IPS DF 6.9 (cell line): ENCODE results near the gene KYAT1.
A peak's percentile ranks its signal among the peaks of the same experiment; 100 is the strongest.

Experiments
- DNase-seq: peaks from one replicate; pipeline ENCODE4 v3.0.0-alpha.2; 2013; ENCODE audit warnings: low read depth, low spot score
- H3K27ac ChIP-seq: one replicate; pipeline ENCODE4 v1.5.1; 2013; ENCODE audit warnings: low read length, control low read depth
- H3K27me3 ChIP-seq: 2 replicates; pipeline ENCODE4 v1.6.1; 2013; ENCODE audit warnings: mild to moderate bottlenecking, low read length; ENCODE audit not compliant: control insufficient read depth, insufficient read depth
- H3K36me3 ChIP-seq: 2 replicates; pipeline ENCODE4 v1.6.1; 2013; ENCODE audit warnings: low read length; ENCODE audit not compliant: control insufficient read depth, insufficient read depth
- H3K4me1 ChIP-seq: 2 replicates; pipeline ENCODE4 v1.6.1; 2013; ENCODE audit warnings: low read length; ENCODE audit not compliant: control insufficient read depth, insufficient read depth
- H3K4me3 ChIP-seq: 2 replicates; pipeline ENCODE4 v1.5.1; 2013; ENCODE audit warnings: mild to moderate bottlenecking, low read length
- H3K9me3 ChIP-seq: 2 replicates; pipeline ENCODE4 v1.6.1; 2013; ENCODE audit warnings: low read length, inconsistent platforms; ENCODE audit not compliant: control insufficient read depth, insufficient read depth
- WGBS: extraction: QIAGEN DNeasy Blood & Tissue Kit; methylation state at CpG from one replicate; pipeline ENCODE4 v1.1.7; 2013; ENCODE audit warnings: mixed read lengths, missing lambda C conversion rate; ENCODE audit not compliant: insufficient read length, insufficient coverage; 5-methylcytosine and 5-hydroxymethylcytosine counted together

KYAT1 gene

DNA sequence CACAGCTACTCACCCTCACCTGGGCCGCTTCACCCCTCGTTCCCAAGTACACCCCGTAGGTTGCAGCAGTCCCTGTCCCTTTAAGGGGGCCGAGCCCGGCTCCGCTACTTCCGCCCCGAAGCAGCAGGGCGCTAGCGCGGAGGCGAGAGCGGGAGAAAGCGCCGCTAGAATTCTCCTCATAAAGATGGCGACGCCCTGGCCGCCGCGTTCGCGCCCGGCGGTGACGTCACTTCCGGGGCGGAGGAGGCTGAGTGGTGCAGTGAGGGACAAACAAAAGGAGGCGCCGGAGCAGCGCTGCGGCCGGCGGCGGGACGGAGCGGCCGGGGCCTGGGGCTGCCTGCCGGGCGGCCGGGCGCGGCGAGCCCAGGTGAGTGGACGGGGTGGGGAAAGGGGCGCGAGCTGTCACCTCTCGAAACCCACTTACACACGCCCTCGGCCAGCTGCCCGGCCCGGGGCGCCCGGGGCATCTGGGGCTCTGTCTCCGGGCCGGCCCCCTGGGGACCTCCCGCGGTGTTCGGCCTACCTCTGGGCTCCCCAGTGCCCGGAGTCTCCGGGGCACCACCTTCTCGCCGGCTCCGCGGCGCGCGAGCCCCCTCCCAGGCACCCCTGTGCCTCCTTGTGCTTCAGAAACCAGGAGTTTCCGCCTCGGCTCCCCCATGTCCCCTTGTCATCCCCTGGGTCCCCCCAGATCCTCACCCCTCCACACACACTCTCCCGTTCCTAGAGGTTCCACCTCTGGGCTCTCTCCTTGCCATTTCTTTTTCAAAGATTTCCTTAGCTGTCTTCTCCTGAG lies at the start of gene KYAT1, which contains the start of gene LRRC8A:
TSS of gene KYAT1 (minus strand) at position 67 of the 793 bp plus-strand sequence. CDS start 36,545 bp downstream, outside the sequence.
TSS of gene LRRC8A (plus strand) at position 250 of the 793 bp plus-strand sequence. CDS start 25,032 bp downstream, outside the sequence.
- WGBS = no CpG with 5 or more reads among the region's 70 CpGs
- Histone ChIP-seq H3K27me3 (no peaks in the 10 kb centered on the region), H3K27ac (no peak within 1 kb of the TSS), H3K36me3 (peaks cover 7% of the 10 kb centered on the region; the same call in 1 of the 2 replicates), H3K9me3 (no peaks in the 10 kb centered on the region), H3K4me3 (peak within 1 kb of the TSS; percentile 62), H3K4me1 (0 out of 2 replicates have a peak, but pooled peaks cover 1% of the 10 kb centered on the region)
- peak; percentile 94 for DNase-seq

DNA sequence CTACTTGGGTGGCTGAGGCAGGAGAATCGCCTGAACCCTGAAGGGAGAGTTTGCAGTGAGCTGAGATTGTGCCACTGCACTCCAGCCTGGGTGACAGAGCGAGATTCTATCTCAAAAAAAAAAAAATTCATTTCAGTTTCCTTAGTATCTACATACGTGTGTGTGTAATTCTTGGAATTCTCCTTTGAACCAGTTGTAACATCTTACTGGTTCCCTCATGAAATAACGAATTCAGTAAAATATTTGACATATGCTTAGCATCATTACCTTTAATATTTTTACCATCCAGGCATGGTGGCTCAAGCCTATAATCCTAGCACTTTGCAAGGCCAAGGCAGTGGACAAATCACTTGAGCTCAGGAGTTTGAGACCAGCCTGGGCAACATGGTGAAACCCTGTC lies 47.8 kb upstream of the KYAT1 start:
- H3K36me3 ChIP-seq = no peaks in the 10 kb centered on the region
- DNase-seq = no peak
- H3K27me3 ChIP-seq = no peaks in the 10 kb centered on the region
- no peaks in the 10 kb centered on the region for H3K4me1 ChIP-seq
- H3K4me3 ChIP-seq = no peak overlapping the region
- H3K9me3 ChIP-seq = no peaks in the 10 kb centered on the region
- H3K27ac ChIP-seq = no peak overlapping the region
- WGBS = no CpG with 5 or more reads among the region's 4 CpGs

DNA sequence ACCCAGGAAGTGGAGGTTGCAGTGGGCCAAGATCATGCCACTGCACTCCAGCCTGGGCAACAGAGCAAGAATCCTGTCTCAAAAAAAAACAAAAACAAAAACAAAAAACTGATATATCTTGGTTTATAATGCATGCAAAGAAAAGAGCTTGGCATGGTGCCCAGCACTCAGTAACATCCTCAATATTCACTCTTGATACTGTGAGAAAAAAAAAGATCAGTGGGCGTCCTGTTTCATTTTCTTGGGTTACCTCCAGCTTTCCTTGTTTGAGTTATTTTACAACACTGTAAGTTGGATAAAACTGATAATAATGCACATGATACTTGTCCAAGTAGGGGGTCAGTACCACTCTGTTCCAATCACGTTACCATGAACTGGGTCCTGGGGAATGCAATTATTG lies 46.9 kb upstream of the KYAT1 start:
- no peaks in the 10 kb centered on the region for H3K36me3 ChIP-seq
- H3K4me3 ChIP-seq = no peak overlapping the region
- no peaks in the 10 kb centered on the region for H3K27me3 ChIP-seq
- WGBS = no CpG with 5 or more reads among the region's 2 CpGs
- H3K9me3 ChIP-seq = no peaks in the 10 kb centered on the region
- no peak for DNase-seq
- no peak overlapping the region for H3K27ac ChIP-seq
- H3K4me1 ChIP-seq = no peaks in the 10 kb centered on the region

DNA sequence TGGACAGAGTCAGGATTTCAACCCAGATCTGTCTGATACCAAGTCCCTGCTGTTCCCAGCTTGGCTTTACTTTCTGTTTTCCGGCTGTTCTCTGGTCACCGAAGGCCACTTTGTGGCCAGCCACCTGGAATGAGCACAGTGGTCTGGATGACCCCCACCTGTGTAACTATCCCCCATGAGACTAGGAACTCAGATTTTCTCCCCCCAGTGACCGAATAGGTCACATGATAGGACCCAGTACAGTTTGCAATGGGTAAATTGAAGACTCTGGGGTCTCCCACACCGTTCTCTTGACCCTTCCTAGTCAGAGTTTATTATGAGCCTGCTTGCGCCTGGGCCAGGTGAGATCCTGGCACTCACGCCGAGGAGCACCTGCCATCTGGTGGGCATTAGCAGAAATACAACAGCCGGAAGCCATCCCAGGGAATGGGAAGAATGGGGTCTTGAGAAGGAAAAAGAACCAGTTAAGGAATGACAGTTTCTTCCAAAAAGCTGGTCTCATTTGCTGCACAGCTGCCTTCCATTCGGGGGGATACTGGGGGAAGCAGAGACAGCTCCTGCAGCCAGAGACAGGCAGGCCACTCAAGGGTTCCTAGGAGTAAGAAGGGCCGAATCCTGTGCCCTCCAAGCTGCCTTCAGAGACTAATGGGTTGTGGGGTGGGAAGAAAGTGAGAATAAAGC lies 46.1 kb upstream of the KYAT1 start:
- no peak overlapping the region for H3K4me3 ChIP-seq
- WGBS = no CpG with 5 or more reads among the region's 10 CpGs
- H3K36me3 ChIP-seq = no peaks in the 10 kb centered on the region
- no peak overlapping the region for H3K27ac ChIP-seq
- DNase-seq = no peak
- no peaks in the 10 kb centered on the region for H3K4me1 ChIP-seq
- H3K9me3 ChIP-seq = no peaks in the 10 kb centered on the region
- no peaks in the 10 kb centered on the region for H3K27me3 ChIP-seq

DNA sequence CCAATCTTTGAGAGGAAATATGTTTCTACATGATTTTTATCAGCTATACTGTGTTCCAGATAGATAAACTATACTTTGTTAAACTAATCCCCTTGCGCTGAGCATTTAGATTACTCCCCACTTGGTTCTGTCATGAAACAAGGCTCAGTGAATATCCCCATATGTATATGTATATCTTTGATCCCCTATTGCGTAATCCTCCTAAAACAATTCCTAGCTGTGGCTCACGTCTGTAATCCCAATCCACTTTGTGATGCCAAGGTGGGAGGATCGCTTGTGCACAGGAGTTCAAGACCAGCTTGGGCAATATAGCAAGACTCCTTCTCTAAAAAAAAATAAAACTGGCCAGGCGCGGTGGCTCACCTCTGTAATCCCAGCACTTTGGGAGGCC lies 41.7 kb upstream of the KYAT1 start:
- Histone ChIP-seq H3K36me3 (no peaks in the 10 kb centered on the region), H3K27me3 (no peaks in the 10 kb centered on the region), H3K9me3 (no peaks in the 10 kb centered on the region), H3K4me3 (no peak overlapping the region), H3K4me1 (0 out of 2 replicates have a peak, but pooled peaks cover 1% of the 10 kb centered on the region), H3K27ac (no peak overlapping the region)
- WGBS = no CpG with 5 or more reads among the region's 6 CpGs
- DNase-seq = no peak

DNA sequence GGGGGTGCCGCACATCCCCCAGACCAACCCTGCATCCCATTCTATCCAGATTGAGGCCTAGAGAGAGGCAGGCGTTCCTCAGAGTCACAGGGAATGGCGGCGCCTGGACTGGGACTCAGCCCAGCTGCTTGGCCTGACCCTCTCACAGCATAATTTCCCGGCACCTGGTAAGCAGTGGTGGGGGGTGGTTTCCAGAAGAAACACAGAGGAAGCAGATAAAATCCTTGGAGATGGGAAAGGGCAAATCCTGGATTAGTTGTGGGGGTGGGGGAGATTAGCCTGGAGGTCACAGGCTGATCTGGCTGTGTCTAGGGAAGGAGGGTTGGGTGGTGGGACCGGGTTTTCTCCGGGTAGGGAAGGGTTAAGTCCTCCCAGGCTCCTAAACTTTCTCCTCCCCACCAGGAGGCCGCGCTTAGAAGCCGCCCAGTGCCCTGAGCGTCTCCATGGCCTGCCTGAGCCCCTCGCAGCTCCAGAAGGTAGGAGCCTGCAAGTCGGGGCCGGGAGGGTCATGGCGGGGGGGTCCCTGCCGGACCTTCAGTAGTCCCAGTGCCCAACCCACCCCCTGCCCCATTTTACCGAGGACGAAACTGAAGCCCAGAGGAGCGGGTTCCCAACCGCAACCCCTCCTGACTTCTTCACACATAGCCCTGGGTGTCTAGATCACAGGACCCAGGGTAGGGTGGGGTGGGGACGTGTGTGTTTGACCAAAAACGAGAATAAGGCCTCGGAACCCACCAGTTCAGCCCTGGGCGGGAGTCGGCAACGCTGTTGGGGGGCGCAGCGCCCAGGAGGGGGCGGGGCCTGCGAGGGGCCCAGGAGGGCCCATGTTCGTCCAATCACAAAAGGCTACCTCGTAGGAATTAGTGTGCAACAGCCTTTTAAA lies 40.4 kb upstream of the KYAT1 start:
- Histone ChIP-seq H3K4me1 (peaks cover 1% of the 10 kb centered on the region; the same call in 1 of the 2 replicates), H3K4me3 (peak overlapping the region; percentile 69; the same call in 1 of the 2 replicates), H3K9me3 (no peaks in the 10 kb centered on the region), H3K36me3 (peaks cover 10% of the 10 kb centered on the region), H3K27me3 (no peaks in the 10 kb centered on the region), H3K27ac (no peak overlapping the region)
- WGBS = no CpG with 5 or more reads among the region's 32 CpGs
- DNase-seq = peak; percentile 74

DNA sequence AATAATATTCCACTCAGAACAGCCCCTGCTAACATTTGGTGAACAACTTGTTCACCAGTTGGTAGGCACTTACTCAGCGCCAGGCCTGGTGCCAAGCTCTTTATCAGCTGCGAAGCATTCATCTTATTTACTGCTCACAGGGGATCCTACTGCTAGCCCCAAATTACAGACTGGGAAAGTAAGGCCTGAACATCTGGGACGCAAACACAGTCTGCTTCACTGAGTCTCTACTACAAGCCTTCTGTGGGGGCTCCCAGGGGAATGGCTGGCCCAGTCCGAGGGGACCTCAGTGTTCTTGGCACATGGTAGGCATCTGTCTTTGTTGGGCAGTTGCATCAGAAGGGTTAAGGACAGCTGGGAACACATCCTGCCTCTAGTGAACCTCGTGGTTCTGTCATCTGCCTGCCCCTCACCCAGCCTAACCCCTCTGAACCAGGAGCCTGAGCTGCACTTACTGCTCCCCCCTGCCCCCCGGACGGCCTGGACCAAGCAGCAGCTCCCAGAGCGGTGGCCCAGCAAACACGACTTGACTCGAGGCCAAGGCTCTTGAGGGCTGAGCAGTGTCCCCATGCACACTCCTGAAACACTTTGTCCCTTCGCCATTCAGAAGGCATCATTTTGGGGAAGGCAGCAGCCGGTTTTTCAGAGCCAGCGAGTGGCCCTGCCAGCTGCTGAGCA lies 38.8 kb upstream of the KYAT1 start, which contains the start of gene PHYHD1:
TSS of gene PHYHD1 (plus strand) at position 602 of the 678 bp plus-strand sequence. CDS start 1,342 bp downstream, outside the sequence.
- no CpG with 5 or more reads among the region's 13 CpGs for WGBS
- peaks cover 1% of the 10 kb centered on the region; the same call in 1 of the 2 replicates for H3K4me1 ChIP-seq
- H3K4me3 ChIP-seq = no peak within 1 kb of the TSS

DNA sequence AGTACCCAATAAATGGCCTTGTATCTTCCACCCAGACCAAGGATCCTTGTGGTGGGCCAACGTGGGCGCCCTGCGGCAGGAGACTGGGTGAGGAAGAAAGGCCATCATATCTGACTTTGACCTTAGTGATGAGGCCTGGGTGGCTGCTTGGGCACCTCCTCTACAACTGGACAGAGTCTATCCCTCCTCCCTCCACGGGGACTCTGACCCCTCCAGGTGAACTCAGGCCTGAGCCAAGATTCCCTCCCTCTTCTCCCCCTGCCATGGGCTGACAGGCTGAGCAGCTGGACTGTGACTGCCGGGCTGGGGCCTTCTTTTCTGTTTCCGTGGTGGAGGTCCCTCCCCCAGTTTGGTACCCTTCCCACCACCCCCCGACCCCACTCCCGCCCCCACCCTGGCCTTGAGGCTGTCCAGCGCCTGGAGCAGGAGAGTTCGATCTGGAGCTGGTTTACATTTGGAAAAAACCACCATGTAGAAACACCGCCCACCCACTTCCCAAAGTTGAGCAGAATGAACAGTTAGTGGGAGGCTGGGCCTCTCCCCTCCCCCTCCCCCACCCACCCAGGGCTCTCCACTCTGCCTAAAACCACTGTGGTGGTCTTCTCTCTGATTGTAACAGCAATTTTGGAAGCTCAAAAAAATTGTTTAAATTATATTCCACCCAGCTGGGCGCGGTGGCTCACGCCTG lies 37.8 kb upstream of the KYAT1 start:
- Histone ChIP-seq H3K27ac (no peak overlapping the region), H3K36me3 (peaks cover 22% of the 10 kb centered on the region), H3K9me3 (no peaks in the 10 kb centered on the region), H3K27me3 (no peaks in the 10 kb centered on the region), H3K4me3 (no peak overlapping the region), H3K4me1 (peaks cover 1% of the 10 kb centered on the region; the same call in 1 of the 2 replicates)
- no CpG with 5 or more reads among the region's 14 CpGs for WGBS
- no peak for DNase-seq

More for the DNA sequence above, 38.8 kb upstream of the KYAT1 start, which contains the start of gene PHYHD1:
- Histone ChIP-seq H3K36me3 (peaks cover 22% of the 10 kb centered on the region), H3K9me3 (no peaks in the 10 kb centered on the region), H3K27me3 (no peaks in the 10 kb centered on the region), H3K27ac (no peak within 1 kb of the TSS)
- no peak for DNase-seq

DNA sequence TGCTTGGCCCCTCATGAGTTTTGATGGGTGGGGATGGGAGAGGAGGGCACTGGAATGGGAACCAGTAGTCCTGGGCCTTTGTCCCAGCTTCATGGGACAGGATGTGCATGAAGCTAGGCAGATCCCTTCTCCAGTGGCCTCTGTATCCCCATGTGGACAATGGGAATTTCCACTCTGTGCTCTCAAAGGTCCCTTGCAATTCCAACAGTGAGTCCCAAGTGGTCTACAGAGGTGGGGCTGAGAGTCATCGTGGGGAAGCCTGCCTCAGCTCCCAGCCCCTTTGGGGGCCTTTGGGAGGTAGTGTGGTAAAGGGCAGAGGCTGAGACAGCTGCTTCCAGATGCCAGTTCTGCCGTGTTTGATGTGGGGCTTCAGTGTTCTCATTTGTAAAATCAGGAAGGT lies 37.2 kb upstream of the KYAT1 start:
- no peaks in the 10 kb centered on the region for H3K9me3 ChIP-seq
- DNase-seq = no peak
- WGBS = no CpG with 5 or more reads among the region's 2 CpGs
- H3K27me3 ChIP-seq = no peaks in the 10 kb centered on the region
- H3K36me3 ChIP-seq = peaks cover 22% of the 10 kb centered on the region
- H3K4me1 ChIP-seq = peaks cover 1% of the 10 kb centered on the region; the same call in 1 of the 2 replicates
- H3K27ac ChIP-seq = no peak overlapping the region
- H3K4me3 ChIP-seq = no peak overlapping the region
